GM20000 (cell line): ENCODE data around the gene AKIRIN2.

Source experiments
- DNase-seq: peaks from one replicate; pipeline ENCODE4 v3.0.0; 2012; ENCODE audit warnings: low spot score
- TF ChIP-seq, protein P1 (sequence below): IDR thresholded peaks from 2 replicates; pipeline ENCODE4 v1.5.1; 2012; ENCODE audit warnings: mild to moderate bottlenecking, control low read depth; ENCODE audit errors: extremely low read depth, missing control alignments

AKIRIN2 gene

GRCh38 chr6:87668013-87668412 is 34.0 kb downstream of the AKIRIN2 start:
- TF ChIP-seq, protein P1, sequence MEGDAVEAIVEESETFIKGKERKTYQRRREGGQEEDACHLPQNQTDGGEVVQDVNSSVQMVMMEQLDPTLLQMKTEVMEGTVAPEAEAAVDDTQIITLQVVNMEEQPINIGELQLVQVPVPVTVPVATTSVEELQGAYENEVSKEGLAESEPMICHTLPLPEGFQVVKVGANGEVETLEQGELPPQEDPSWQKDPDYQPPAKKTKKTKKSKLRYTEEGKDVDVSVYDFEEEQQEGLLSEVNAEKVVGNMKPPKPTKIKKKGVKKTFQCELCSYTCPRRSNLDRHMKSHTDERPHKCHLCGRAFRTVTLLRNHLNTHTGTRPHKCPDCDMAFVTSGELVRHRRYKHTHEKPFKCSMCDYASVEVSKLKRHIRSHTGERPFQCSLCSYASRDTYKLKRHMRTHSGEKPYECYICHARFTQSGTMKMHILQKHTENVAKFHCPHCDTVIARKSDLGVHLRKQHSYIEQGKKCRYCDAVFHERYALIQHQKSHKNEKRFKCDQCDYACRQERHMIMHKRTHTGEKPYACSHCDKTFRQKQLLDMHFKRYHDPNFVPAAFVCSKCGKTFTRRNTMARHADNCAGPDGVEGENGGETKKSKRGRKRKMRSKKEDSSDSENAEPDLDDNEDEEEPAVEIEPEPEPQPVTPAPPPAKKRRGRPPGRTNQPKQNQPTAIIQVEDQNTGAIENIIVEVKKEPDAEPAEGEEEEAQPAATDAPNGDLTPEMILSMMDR: no peak
- DNase-seq: no peak

DNA sequence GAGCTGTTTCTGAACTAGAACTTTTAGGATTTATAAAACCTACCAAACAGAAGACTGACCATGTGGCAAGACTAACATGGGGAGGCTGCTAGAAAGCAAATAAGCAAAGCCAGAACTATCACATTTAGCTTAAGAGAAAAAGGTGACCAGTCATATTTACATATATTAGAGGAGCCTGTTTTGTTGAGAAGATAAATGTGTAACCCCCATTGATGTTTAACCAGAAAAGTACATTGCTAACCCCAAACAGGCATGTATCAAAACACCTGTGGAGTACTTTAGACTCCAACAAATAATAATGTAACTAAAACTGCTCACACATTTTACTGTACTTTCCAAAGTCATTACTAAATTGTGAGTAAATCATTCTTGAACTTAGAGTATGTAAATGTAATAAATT is 35.0 kb downstream of the AKIRIN2 start:
- TF ChIP-seq, protein P1: no peak
- DNase-seq: no peak

DNA sequence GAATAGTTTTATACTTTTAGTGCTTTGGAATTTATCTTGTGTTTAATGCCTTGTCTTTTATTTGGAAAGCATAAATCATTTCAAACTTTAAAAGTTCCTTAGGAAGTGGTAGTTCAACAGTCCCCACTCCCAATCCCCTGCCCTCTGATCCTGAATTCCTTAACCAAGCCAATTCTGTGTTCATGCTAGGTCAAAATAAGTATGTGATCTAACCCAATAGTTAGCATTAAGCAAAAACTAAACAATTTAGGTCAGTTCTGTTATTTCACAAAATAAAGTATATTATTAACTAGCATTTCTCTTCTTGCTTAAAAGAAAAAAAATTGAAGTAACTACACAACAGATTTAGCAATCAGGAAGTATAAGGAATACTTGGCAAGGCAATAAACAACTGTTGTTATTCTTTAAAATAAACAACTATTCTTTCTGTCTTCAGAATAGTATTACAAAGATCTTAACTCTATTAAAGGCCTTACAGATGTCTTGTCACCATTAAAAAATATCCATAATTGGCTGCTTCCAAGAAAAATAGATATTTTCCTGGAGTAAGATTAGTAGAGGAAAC is 37.0 kb downstream of the AKIRIN2 start:
- TF ChIP-seq, protein P1: no peak
- DNase-seq: no peak

DNA sequence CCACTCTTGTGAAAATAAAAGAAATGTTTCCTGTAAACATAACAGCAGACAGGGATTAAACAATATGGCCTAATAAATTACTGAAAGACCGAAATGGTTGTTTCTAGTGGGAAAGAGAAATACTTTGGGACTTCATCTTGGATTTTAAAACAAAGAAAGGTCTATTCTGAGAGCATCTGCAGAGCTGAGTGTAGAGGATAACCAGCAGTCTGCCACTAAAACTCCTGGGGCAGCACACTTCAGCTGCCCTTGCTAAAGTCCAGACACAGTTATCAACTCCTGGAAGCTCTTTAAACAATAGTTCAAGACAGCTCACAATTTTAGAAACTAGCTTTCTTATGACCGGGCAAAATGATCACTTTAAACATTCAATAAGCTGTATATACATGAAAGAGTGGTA is 38.6 kb downstream of the AKIRIN2 start:
- DNase-seq: no peak
- TF ChIP-seq, protein P1: no peak

GRCh38 chr6:87661503-87661902 is 40.5 kb downstream of the AKIRIN2 start:
- no peak for DNase-seq
- TF ChIP-seq, protein P1: no peak

DNA sequence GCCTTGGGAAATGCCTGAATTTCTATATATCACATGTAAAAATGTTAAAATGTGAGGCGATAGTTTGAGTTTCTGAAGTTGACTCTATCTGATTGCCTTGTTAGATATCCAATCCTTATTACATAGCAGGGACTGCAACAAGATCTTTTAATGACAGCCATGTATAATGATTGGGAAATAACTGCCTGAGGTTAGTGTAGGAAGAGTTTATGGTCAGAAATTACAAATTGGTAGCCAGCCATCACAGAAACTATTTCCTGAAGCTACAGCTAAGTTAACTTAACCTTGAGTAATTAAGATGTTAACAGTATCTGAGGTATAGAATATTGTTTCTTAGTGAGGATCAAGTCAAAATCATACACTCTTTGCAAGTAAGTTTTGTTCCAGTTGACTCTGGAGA is 41.0 kb downstream of the AKIRIN2 start:
- TF ChIP-seq, protein P1: no peak
- no peak for DNase-seq

DNA sequence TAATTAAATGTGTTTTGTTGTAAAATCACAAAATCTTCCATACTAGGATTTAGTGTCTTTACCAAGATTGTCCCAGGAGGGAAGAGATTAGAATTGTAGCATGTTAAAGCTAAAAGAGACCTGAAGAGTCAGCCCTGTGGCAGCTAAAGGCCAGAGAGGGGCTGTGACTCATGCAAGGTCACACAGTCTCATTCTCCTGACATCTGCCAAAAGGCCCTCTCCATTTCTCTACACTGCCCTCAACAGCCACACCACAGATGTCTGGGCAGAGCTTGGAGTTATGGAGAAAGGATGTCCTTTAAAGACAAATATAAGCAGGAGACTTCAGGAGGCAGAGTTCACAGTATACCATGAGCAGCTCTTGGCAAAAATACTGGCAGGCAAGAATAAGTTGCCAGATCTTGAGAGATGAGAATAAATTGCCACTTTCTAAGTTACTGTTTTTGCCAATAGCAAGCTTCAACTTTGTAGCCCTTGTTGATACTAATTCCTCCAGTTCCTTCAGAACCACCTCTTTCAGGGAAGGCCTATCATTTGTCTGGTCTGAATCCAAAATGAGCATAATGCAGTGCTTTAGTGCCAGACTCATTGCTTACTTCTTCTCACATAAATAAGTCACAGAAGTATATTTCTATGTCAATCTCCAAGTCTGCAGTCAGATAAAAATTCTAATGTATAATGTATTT is 41.7 kb downstream of the AKIRIN2 start:
- no peak for DNase-seq
- TF ChIP-seq, protein P1: no peak
